Skeletal muscle satellite cell (primary cell): ENCODE measurements around the gene DMD. TPM values are rescaled to one million over a fixed set of nuclear protein-coding genes. Genes with fewer than 3 reads are reported as not detected.

Experiments used
- H3K27me3 ChIP-seq: 2 replicates; pipeline ENCODE4 v1.7.0; 2013; ENCODE audit warnings: low read length; ENCODE audit not compliant: control insufficient read depth, insufficient read depth
- H3K36me3 ChIP-seq: 2 replicates; pipeline ENCODE4 v1.7.0; 2013; ENCODE audit warnings: mild to moderate bottlenecking, control low read depth, low read length; ENCODE audit not compliant: insufficient read depth
- H3K4me1 ChIP-seq: 2 replicates; pipeline ENCODE4 v1.7.0; 2013; ENCODE audit warnings: low read length; ENCODE audit not compliant: control insufficient read depth, insufficient read depth
- H3K4me2 ChIP-seq: 2 replicates; pipeline ENCODE4 v1.7.0; 2013; ENCODE audit warnings: mild to moderate bottlenecking, low read length
- H3K4me3 ChIP-seq: 2 replicates; pipeline ENCODE4 v1.7.0; 2013; ENCODE audit warnings: low read length
- H3K9ac ChIP-seq: 2 replicates; pipeline ENCODE4 v1.7.0; 2013; ENCODE audit warnings: mild to moderate bottlenecking, low read depth, low read length, moderate library complexity
- H3K9me3 ChIP-seq: replicated peaks from 2 replicates; pipeline ENCODE4 v1.7.0; 2013; ENCODE audit warnings: mild to moderate bottlenecking, control low read depth, low read length
- total RNA-seq: library from RNA; depleted of rRNA; stranded (reverse); fragments of >200 nt; gene quantifications from 2 replicates; pipeline ENCODE4 v1.2.3, GENCODE V29; 2012; rRNA removed

The DMD gene
- total RNA-seq = 2.8 and 5.9 TPM in 2 replicates

GRCh38 chrX:33211356-33212260, at the start of gene DMD:
Gene DMD, minus strand, starts transcription at chrX:33211549. Its CDS starts 237 bp downstream, at chrX:33211312.
- H3K4me3 ChIP-seq = peak within 1 kb of the TSS; percentile 70
- H3K9me3 ChIP-seq = no peaks in the 10 kb centered on the region
- no peaks in the 10 kb centered on the region for H3K36me3 ChIP-seq
- peak within 1 kb of the TSS; percentile 95 for H3K9ac ChIP-seq
- H3K27me3 ChIP-seq = no peaks in the 10 kb centered on the region
- H3K4me1 ChIP-seq = peaks cover 15% of the 10 kb centered on the region
- H3K4me2 ChIP-seq = peak within 1 kb of the TSS; percentile 80

- no peaks in the 10 kb centered on the region for H3K27me3 ChIP-seq
- no peak overlapping the region for H3K9ac ChIP-seq
- no peaks in the 10 kb centered on the region for H3K36me3 ChIP-seq
- H3K4me2 ChIP-seq = no peak overlapping the region
- H3K9me3 ChIP-seq = no peaks in the 10 kb centered on the region
- H3K4me1 ChIP-seq = no peaks in the 10 kb centered on the region
- no peak overlapping the region for H3K4me3 ChIP-seq
Measured at GRCh38 chrX:33252306-33252825, 41.0 kb upstream of the DMD start.

GRCh38 chrX:33218819-33219218, 7.5 kb upstream of the DMD start:
- H3K9me3 ChIP-seq = no peaks in the 10 kb centered on the region
- H3K36me3 ChIP-seq = no peaks in the 10 kb centered on the region
- no peaks in the 10 kb centered on the region for H3K4me1 ChIP-seq
- H3K9ac ChIP-seq = no peak overlapping the region
- no peak overlapping the region for H3K4me2 ChIP-seq
- no peaks in the 10 kb centered on the region for H3K27me3 ChIP-seq
- no peak overlapping the region for H3K4me3 ChIP-seq

GRCh38 chrX:33210156-33210555, 1.2 kb downstream of the DMD start:
- Histone ChIP-seq H3K9me3 (no peaks in the 10 kb centered on the region), H3K4me2 (peak overlapping the region; percentile 77), H3K4me3 (peak overlapping the region; percentile 70), H3K9ac (peak overlapping the region; percentile 95), H3K36me3 (no peaks in the 10 kb centered on the region), H3K4me1 (peaks cover 15% of the 10 kb centered on the region), H3K27me3 (no peaks in the 10 kb centered on the region)

DNA sequence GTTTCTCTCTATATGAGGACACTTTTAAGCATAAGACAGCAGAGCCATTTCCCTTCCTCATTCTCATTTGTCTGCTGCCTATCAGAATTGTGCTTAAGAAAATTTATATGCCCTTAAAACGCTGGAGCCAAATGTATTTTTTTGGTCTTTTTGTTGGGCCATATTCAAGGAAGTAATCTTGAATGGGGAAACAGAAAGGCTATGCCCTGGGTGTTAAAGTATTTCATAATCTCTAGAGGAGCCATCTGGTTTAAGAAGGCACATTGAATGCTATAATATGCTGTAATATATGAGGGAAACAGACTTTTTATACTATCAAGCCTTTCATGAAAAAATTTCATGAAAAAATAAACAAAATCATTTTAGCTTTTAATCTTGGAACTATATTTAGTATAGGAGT, 4.3 kb downstream of the DMD start:
- H3K4me3 ChIP-seq = peak overlapping the region; percentile 70
- no peaks in the 10 kb centered on the region for H3K27me3 ChIP-seq
- H3K36me3 ChIP-seq = no peaks in the 10 kb centered on the region
- H3K9me3 ChIP-seq = no peaks in the 10 kb centered on the region
- peak overlapping the region; percentile 95 for H3K9ac ChIP-seq
- H3K4me1 ChIP-seq = peaks cover 14% of the 10 kb centered on the region
- peak overlapping the region; percentile 77 for H3K4me2 ChIP-seq

DNA sequence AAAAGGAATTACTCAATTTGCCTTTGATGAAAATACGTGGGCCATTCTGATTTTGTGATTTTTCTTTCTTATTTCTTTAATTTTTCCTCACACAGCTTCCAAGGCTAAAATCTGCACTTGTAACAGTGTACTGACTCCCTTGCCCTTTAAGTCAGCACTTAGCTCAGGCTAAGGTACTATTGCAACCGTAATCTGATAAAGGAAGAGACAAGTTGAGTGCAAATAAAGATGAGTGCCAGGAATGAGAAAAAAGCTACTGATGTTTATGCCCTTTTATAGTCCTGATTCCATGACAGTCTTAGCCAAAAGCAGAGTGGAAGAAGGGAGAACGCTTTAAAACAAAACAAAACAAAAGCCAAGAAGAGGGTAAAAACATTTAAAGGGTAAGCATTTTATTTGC, 6.0 kb downstream of the DMD start:
- peak overlapping the region; percentile 95 for H3K9ac ChIP-seq
- H3K4me1 ChIP-seq = peaks cover 8% of the 10 kb centered on the region
- H3K36me3 ChIP-seq = no peaks in the 10 kb centered on the region
- H3K27me3 ChIP-seq = no peaks in the 10 kb centered on the region
- H3K4me2 ChIP-seq = peak overlapping the region; percentile 77
- H3K9me3 ChIP-seq = no peaks in the 10 kb centered on the region
- peak overlapping the region; percentile 70 for H3K4me3 ChIP-seq

DNA sequence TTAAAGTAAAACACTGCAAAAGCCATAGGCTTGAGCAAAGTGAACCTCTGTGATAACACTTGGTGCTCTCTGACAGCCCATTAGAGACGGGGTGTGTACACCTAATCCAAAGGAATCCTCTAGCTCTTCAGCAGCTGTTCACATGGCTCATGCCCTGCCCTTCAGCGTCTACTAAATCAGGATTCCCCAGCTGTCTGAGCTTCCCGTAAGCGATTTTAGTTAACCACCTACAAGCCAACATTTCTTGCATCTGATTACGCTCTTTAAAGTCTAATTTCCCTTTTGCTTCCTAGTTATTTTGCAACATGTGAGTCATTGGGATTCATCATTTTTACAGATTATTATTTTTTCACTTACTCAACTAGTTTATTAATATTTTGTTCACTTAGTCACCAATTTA, 6.5 kb downstream of the DMD start:
- peak overlapping the region; percentile 95 for H3K9ac ChIP-seq
- peak overlapping the region; percentile 33 for H3K4me3 ChIP-seq
- peak overlapping the region; percentile 77 for H3K4me2 ChIP-seq
- peaks cover 8% of the 10 kb centered on the region for H3K4me1 ChIP-seq
- H3K9me3 ChIP-seq = no peaks in the 10 kb centered on the region
- no peaks in the 10 kb centered on the region for H3K27me3 ChIP-seq
- no peaks in the 10 kb centered on the region for H3K36me3 ChIP-seq

DNA sequence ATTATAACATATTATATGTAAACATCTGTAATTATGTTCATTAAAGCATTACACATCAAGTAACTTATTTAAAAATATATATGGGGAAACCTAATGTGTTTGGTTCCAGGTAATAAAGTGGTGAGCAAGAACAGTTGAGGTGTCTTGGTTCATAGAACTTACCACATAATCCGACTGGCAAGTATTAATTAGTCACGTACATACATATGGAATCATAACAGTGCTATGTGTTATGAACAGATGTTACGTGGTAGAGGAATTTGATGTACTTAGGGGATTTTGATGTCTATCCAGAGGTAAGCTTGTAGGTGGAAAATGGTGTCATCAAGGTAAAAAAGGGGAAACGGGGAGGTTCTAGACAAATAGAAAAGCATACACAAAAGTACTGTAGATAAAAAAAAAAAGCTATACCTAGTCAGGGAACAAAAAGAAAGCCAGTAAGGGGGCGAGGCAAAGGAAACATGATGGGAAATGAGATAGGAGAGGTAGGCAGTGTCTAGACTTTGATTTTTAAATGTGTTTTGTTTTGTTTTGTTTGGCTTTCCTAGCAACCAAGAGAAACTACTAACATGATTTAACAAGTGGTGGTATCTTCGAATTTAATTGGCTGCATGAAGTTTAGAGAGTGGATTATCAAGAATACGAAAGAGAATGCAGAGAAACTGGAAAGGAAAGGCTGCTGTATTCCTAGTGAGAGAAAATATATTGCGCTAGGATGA, 12.6 kb downstream of the DMD start:
- Histone ChIP-seq H3K36me3 (no peaks in the 10 kb centered on the region), H3K27me3 (no peaks in the 10 kb centered on the region), H3K4me3 (no peak overlapping the region), H3K4me1 (peaks cover 15% of the 10 kb centered on the region), H3K9me3 (no peaks in the 10 kb centered on the region), H3K4me2 (no peak overlapping the region), H3K9ac (no peak overlapping the region)

- Histone ChIP-seq H3K36me3 (no peaks in the 10 kb centered on the region), H3K9ac (peak overlapping the region; percentile 46), H3K9me3 (no peaks in the 10 kb centered on the region), H3K4me1 (peaks cover 21% of the 10 kb centered on the region), H3K4me3 (no peak overlapping the region), H3K27me3 (no peaks in the 10 kb centered on the region), H3K4me2 (peak overlapping the region; percentile 69)
Measured at GRCh38 chrX:33195698-33196097, 15.7 kb downstream of the DMD start.

DNA sequence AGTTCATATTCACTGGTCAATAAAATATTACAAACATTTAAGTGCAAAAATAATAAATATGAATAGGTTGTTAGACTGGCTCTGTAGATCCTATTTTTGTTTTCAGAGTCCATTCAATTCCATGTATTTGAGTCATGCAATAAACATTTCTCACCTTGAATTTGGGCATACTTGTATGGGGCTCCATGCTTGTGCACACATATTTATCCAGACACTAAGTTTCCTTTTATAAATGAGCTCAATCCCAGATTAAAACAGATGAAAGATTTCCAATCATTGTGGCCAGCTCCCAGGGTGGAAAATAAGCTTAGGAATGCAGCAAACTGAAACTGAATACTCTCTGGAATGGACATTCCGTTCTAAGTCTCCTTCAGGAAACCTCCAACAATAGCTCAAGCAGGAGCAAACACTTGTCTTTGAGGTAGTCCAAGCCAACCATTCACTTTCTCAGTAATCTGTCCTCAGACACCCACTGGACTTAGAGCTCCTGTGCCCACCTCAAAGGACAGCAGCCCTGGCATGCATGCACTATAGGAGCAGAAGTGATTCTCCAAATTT, 16.4 kb downstream of the DMD start:
- H3K4me2 ChIP-seq = peak overlapping the region; percentile 69
- peak overlapping the region; percentile 21 for H3K4me3 ChIP-seq
- no peaks in the 10 kb centered on the region for H3K36me3 ChIP-seq
- no peaks in the 10 kb centered on the region for H3K27me3 ChIP-seq
- no peaks in the 10 kb centered on the region for H3K9me3 ChIP-seq
- peaks cover 21% of the 10 kb centered on the region for H3K4me1 ChIP-seq
- H3K9ac ChIP-seq = peak overlapping the region; percentile 46

- no peaks in the 10 kb centered on the region for H3K9me3 ChIP-seq
- no peaks in the 10 kb centered on the region for H3K27me3 ChIP-seq
- peaks cover 27% of the 10 kb centered on the region for H3K4me1 ChIP-seq
- H3K9ac ChIP-seq = no peak overlapping the region
- no peak overlapping the region for H3K4me3 ChIP-seq
- no peak overlapping the region for H3K4me2 ChIP-seq
- no peaks in the 10 kb centered on the region for H3K36me3 ChIP-seq
Measured at GRCh38 chrX:33194289-33194688, 17.1 kb downstream of the DMD start.
